AG04449 (cell line): ENCODE data around the gene DMRT2.

Experiments
- CTCF ChIA-PET: fragments of 350-600 bp; formaldehyde crosslinking; extraction: SDS; loops from one replicate; lab custom pipeline; 2021; ENCODE audit warnings: antibody characterized with exemption; lab: Yijun Ruan, JAX
- POLR2A ChIA-PET: fragments of 400-600, 350-600 bp; formaldehyde crosslinking; extraction: SDS; loops from one replicate; lab custom pipeline; 2020; ENCODE audit warnings: antibody characterized with exemption, inconsistent platforms; lab: Yijun Ruan, JAX
- DNase-seq: peaks from one replicate; pipeline ENCODE4 v3.0.0-alpha.2; 2010; ENCODE audit warnings: low read depth, low spot score
- H3K4me3 ChIP-seq: 2 replicates; pipeline ENCODE4 v1.5.1; 2011; ENCODE audit warnings: low read depth, mild to moderate bottlenecking, control low read depth, low read length
- TF ChIP-seq, protein P1 (sequence below): IDR thresholded peaks from one replicate; pipeline ENCODE4 v1.5.1; 2011; ENCODE audit warnings: mild to moderate bottlenecking, moderate library complexity, low read length, control low read depth, inconsistent platforms; ENCODE audit not compliant: insufficient read depth; ENCODE audit errors: missing control alignments

DMRT2 gene

DNA sequence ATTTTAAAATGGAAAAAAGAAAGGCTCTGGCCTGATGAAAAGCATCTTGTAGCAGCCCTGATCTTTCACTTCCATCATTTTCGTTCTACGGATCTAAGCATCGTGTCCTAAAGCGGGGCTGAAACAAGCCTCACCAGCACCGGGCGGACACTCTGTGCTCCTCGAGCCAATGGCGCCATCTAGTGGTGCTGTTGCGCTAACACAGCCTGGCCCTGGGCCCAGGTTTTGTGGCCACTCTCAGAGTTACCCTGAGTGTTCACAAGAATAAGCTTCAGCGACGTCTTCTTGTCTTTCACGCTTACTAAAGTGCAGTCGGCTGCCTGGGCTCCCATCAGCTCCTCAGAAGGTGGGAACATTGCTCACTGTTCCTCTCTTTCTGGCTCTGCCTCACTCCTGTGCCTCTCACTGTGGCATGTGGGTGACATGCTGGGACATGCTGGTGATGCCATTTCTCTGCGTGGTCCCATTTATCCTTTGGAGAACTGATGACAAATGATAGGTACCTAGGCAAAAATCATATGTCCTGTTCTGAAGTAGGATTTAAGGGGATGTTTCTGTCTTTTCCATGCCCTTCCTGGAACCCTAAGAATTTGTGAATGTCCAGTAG is 41.0 kb upstream of the DMRT2 start:
- H3K4me3 ChIP-seq = no peak overlapping the region
- TF ChIP-seq, protein P1, sequence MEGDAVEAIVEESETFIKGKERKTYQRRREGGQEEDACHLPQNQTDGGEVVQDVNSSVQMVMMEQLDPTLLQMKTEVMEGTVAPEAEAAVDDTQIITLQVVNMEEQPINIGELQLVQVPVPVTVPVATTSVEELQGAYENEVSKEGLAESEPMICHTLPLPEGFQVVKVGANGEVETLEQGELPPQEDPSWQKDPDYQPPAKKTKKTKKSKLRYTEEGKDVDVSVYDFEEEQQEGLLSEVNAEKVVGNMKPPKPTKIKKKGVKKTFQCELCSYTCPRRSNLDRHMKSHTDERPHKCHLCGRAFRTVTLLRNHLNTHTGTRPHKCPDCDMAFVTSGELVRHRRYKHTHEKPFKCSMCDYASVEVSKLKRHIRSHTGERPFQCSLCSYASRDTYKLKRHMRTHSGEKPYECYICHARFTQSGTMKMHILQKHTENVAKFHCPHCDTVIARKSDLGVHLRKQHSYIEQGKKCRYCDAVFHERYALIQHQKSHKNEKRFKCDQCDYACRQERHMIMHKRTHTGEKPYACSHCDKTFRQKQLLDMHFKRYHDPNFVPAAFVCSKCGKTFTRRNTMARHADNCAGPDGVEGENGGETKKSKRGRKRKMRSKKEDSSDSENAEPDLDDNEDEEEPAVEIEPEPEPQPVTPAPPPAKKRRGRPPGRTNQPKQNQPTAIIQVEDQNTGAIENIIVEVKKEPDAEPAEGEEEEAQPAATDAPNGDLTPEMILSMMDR = peak; percentile 96
- POLR2A ChIA-PET = no interaction called here
- CTCF ChIA-PET = interaction anchor here (0.6 to 4.8 kb wide), 32 partner anchors 8 to 828 kb away, joined by 3 to 45 read pairs (median 4); no protein-coding TSS in a partner anchor
- DNase-seq = no peak

DNA sequence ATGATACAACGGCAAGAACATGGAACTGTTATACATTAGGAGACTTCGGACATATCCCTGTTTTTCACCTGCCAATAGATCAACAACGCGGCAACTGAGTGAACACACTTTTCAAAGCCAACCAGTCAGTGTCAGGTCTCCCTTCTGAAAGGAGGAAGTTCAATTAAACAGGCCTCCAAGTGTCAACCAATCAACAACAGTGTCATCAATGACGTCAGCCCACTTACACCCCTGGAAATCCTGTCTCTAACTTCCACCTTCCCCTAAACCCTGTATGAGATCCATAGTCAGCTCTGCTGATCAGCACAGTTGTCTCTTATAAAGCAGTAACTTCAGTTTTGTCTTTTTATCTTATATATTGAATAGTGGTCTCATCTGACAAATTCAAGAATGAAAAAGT is 37.1 kb upstream of the DMRT2 start:
- CTCF ChIA-PET = interaction anchor here (4.8 kb wide), 1 partner anchor 118 kb away, joined by 45 read pairs; no protein-coding TSS in a partner anchor
- POLR2A ChIA-PET = no interaction called here
- DNase-seq = no peak

DNA sequence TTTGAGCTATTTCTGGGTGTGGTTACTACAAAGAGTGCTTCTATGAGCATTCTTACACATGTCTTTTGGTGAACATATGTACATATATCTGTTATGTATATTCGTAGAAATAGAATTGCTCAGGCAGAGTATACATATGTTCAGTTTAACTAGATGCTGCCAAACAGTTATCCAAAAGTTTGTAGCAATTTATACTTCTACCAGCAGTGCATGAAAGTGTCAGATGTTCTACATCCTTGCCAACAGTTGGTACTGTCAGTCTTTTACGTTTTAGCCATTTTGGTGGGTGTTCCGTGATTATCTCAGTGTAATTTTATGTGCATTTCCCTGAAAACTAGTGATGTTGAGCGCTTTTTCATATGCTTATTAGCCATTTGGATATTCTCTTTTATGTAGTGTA is 35.9 kb upstream of the DMRT2 start:
- ChIA-PET POLR2A (no interaction called here), CTCF (no interaction called here)
- DNase-seq = no peak
- no peak overlapping the region for H3K4me3 ChIP-seq
- TF ChIP-seq, protein P1 = no peak

More for the DNA sequence above, 37.1 kb upstream of the DMRT2 start:
- TF ChIP-seq, protein P1 = no peak
- no peak overlapping the region for H3K4me3 ChIP-seq

DNA sequence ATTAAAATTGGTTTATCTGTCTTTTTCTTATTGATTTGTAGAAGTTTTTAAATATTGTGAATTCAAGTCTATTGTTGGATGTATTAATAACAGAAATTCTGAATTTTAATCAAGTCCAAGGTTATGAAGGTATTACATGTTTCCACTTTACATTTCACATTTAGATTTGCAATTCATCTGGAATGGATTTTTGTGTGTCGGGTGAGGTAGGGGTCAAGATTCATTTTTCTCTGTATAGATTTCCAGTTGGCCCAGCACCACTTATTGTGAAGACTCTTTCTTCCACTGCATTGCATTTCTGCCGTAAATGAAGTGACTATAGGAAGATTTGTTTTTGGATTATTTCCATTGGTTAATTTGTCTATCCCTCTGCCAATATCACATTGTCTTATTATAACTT is 35.5 kb upstream of the DMRT2 start:
- CTCF ChIA-PET = no interaction called here
- TF ChIP-seq, protein P1 = no peak
- POLR2A ChIA-PET = no interaction called here
- H3K4me3 ChIP-seq = no peak overlapping the region
- DNase-seq = no peak

DNA sequence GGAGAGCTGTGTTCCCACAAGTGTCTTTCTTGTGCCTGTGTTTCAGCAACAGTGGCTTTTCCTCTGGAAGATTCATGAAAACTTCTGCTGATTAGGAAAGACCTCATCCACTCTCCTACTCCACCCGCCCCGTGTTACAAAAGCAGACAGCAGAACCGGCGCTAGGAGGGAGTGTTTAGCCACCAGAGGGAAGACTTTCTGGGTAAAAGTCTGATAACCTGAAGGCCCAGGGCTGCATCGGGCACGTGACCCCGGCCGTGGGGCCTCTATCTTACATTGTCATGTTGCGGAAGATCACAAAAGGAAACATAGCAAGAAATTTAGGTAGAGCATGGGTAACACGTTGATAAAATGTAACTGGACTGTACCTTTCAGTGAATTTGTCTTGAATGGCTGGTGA is 32.0 kb upstream of the DMRT2 start:
- DNase-seq = no peak
- H3K4me3 ChIP-seq = no peak overlapping the region
- CTCF ChIA-PET = interaction anchor here (0.9 to 2.1 kb wide), 3 partner anchors 9 to 21 kb away, joined by 3 to 9 read pairs (median 3); no protein-coding TSS in a partner anchor
- TF ChIP-seq, protein P1 = peak; percentile 19
- POLR2A ChIA-PET = no interaction called here

DNA sequence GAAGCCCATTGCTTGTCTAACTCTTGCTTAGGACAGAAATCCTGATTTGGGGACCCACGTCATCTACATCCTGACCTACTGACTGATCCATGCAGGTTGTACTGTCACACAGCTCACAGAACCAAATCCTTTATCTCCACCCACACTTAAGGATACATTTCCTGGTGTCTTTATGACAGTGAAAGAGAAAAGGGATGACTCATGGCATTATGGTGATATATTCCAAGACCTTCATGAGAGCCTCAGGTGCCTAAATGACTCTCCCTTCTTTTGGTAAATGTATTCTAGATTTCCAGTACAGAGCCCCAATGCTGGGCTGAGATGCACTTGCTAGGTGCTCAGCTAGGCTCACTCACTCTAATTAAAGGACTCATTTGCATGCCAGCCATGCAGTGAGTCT is 26.0 kb upstream of the DMRT2 start:
- TF ChIP-seq, protein P1 = no peak
- no peak overlapping the region for H3K4me3 ChIP-seq
- ChIA-PET POLR2A (no interaction called here), CTCF (interaction anchor here (1.3 kb wide), 1 partner anchor 19 kb away, joined by 3 read pairs; no protein-coding TSS in a partner anchor)
- DNase-seq = no peak
